Diencephalon (tissue), 1 donor: ENCODE data around the gene FNDC10. TPM values are rescaled to one million over a fixed set of nuclear protein-coding genes. Genes with fewer than 3 reads are reported as not detected.

Source experiments
- total RNA-seq: library from RNA; depleted of rRNA; stranded (reverse); fragments of >200 nt; gene quantifications from one replicate; pipeline ENCODE4 v1.2.3, GENCODE V29; 2014

The FNDC10 gene
- 8.3 TPM for total RNA-seq

GRCh38 chr1:1599935-1600860 is at the start of gene FNDC10:
Gene FNDC10 (minus strand): TSS chr1:1600135. CDS start chr1:1600015, 120 bp downstream.

GRCh38 chr1:1631782-1632420 is 32.0 kb upstream of the FNDC10 start, which contains the start of gene MMP23B:
Gene MMP23B (plus strand): TSS chr1:1632173. CDS start chr1:1632219, 46 bp downstream.

GRCh38 chr1:1615256-1616044 is 15.5 kb upstream of the FNDC10 start, which contains the start of gene MIB2:
Gene MIB2 (plus strand): TSS chr1:1615500. CDS start chr1:1623453, 7,953 bp downstream.

GRCh38 chr1:1574721-1575537 is 25.0 kb downstream of the FNDC10 start, which contains the start of gene SSU72:
Gene SSU72 (minus strand): TSS chr1:1574863. CDS start chr1:1574557, 306 bp downstream.

Other genes starting within 250 kb of the FNDC10 start
- gene MXRA8, start 241.6 kb downstream of the FNDC10 start, total RNA-seq = 11.5 TPM
- 39.2 TPM for gene AURKAIP1, start 224.9 kb downstream of the FNDC10 start, total RNA-seq
- gene CCNL2, start 200.8 kb downstream of the FNDC10 start, total RNA-seq = 107 TPM
- gene MRPL20, start 192.8 kb downstream of the FNDC10 start, total RNA-seq = 65.0 TPM
- 1.6 TPM for gene ANKRD65, start 178.9 kb downstream of the FNDC10 start, total RNA-seq
- 5.3 TPM for gene VWA1, start 164.4 kb downstream of the FNDC10 start, total RNA-seq
- gene ATAD3C, start 150.4 kb downstream of the FNDC10 start, total RNA-seq = not detected
- gene ATAD3B, start 128.4 kb downstream of the FNDC10 start, total RNA-seq = 9.9 TPM
- 12.9 TPM for gene ATAD3A, start 88.0 kb downstream of the FNDC10 start, total RNA-seq
- gene TMEM240, start 59.5 kb downstream of the FNDC10 start, total RNA-seq = 14.5 TPM
- gene SSU72, start 25.3 kb downstream of the FNDC10 start, total RNA-seq = 51.7 TPM
- gene MIB2, start 15.4 kb upstream of the FNDC10 start, total RNA-seq = 48.0 TPM
- gene MMP23B, start 32.0 kb upstream of the FNDC10 start, total RNA-seq = 0.92 TPM
- gene CDK11B, start 58.9 kb upstream of the FNDC10 start, total RNA-seq = 10.8 TPM
- gene SLC35E2B, start 92.7 kb upstream of the FNDC10 start, total RNA-seq = 65.7 TPM
- gene CDK11A, start 124.2 kb upstream of the FNDC10 start, total RNA-seq = 20.1 TPM
- 29.1 TPM for gene NADK, start 178.3 kb upstream of the FNDC10 start, total RNA-seq